ENCODE results near the gene HTR3C.

GRCh38 chr3:184031187-184031792, 21.6 kb upstream of the HTR3C start, which contains the start of gene HTR3D:
- no peak for TF ChIP-seq CTCF (IDR thresholded peaks at IDR 0.05; ENCODE audit: low read depth, low read length)
- TF ChIP-seq MAX (IDR thresholded peaks at IDR 0.05; ENCODE audit: low read depth, low read length): no peak

Data from NB4 (cell line).